HepG2 (cell line): ENCODE data around the gene PSD4. TPM values are rescaled to one million over a fixed set of nuclear protein-coding genes. Genes with fewer than 3 reads are reported as not detected.

Experiments used
- BRCA1 ChIP-seq: sonication (generic); formaldehyde crosslinking; IDR thresholded peaks from 2 replicates; pipeline ENCODE4 v1.4.0; 2020; ENCODE audit warnings: missing genetic modification reagents
- CEBPG ChIP-seq: IDR thresholded peaks from 2 replicates; pipeline ENCODE4 v1.6.1; 2016
- GABPA ChIP-seq, 2 experiments: IDR thresholded peaks; 2 replicates each; pipeline ENCODE4 v1.6.1; 2011 to 2016; ENCODE audit warnings: low read depth in 2 of 2, low read length in 1 of 2, missing biosample characterization in 1 of 2, missing genetic modification characterization in 1 of 2
- HMG20B ChIP-seq: conservative IDR thresholded peaks from 2 replicates; pipeline ENCODE4 v1.6.1; 2016; ENCODE audit warnings: missing genetic modification reagents, missing compliant biosample characterization
- KAT8 ChIP-seq: IDR thresholded peaks from 2 replicates; pipeline ENCODE4 v1.6.1; 2016; ENCODE audit warnings: missing genetic modification reagents, missing compliant biosample characterization
- NR2F2 ChIP-seq: IDR thresholded peaks from 2 replicates; pipeline ENCODE4 v1.6.1; 2012; ENCODE audit warnings: low read depth, inconsistent platforms, borderline replicate concordance
- POGZ ChIP-seq: sonication (generic); formaldehyde crosslinking; IDR thresholded peaks from 2 replicates; pipeline ENCODE4 v1.4.0; 2020; ENCODE audit warnings: mild to moderate bottlenecking, missing genetic modification reagents
- SIN3A ChIP-seq: IDR thresholded peaks from 2 replicates; pipeline ENCODE4 v1.6.1; 2011; ENCODE audit warnings: low read depth, mild to moderate bottlenecking, control low read depth, low read length, borderline replicate concordance
- SMYD3 ChIP-seq: sonication (generic); formaldehyde crosslinking; IDR thresholded peaks from 2 replicates; pipeline ENCODE4 v1.8.1; 2023; ENCODE audit warnings: mild to moderate bottlenecking, missing genetic modification reagents
- TSC22D2 ChIP-seq: sonication (generic); formaldehyde crosslinking; IDR thresholded peaks from 2 replicates; pipeline ENCODE4 v1.5.1; 2020; ENCODE audit warnings: missing genetic modification reagents, mild to moderate bottlenecking, borderline replicate concordance
- ZMYM2 ChIP-seq: sonication (generic); formaldehyde crosslinking; IDR thresholded peaks from 2 replicates; pipeline ENCODE4 v1.8.0; 2022; ENCODE audit warnings: mild to moderate bottlenecking, missing genetic modification reagents
- ZNF263 ChIP-seq: sonication (generic); formaldehyde crosslinking; IDR thresholded peaks from 2 replicates; pipeline ENCODE4 v1.4.0; 2020; ENCODE audit warnings: missing genetic modification reagents
- ZNF318 ChIP-seq: sonication (generic); formaldehyde crosslinking; IDR thresholded peaks from 2 replicates; pipeline ENCODE4 v1.4.0; 2020; ENCODE audit warnings: mild to moderate bottlenecking, missing genetic modification reagents
- ZNF333 ChIP-seq: sonication (generic); formaldehyde crosslinking; IDR thresholded peaks from 2 replicates; pipeline ENCODE4 v1.4.0; 2020; ENCODE audit warnings: mild to moderate bottlenecking, missing genetic modification reagents, borderline replicate concordance
- ZNF354B ChIP-seq: sonication (generic); formaldehyde crosslinking; IDR thresholded peaks from 2 replicates; pipeline ENCODE4 v1.8.0; 2022; ENCODE audit warnings: mild to moderate bottlenecking, missing genetic modification reagents
- ZNF44 ChIP-seq: sonication (generic); formaldehyde crosslinking; IDR thresholded peaks from 2 replicates; pipeline ENCODE4 v1.5.1; 2020; ENCODE audit warnings: mild to moderate bottlenecking, missing genetic modification reagents
- ZNF570 ChIP-seq: sonication (generic); formaldehyde crosslinking; IDR thresholded peaks from 2 replicates; pipeline ENCODE4 v1.4.0; 2020; ENCODE audit warnings: mild to moderate bottlenecking, missing genetic modification reagents, borderline replicate concordance
- ZUFSP ChIP-seq: sonication (generic); formaldehyde crosslinking; IDR thresholded peaks from 2 replicates; pipeline ENCODE4 v1.9.0; 2021; ENCODE audit warnings: missing genetic modification reagents, mild to moderate bottlenecking, borderline replicate concordance
- polyA plus RNA-seq, 8 experiments: library from polyadenylated mRNA; depleted of rRNA in 3 of 8; stranded (reverse) in 7 of 8; unstranded in 1 of 8; fragments of >200 nt; fragmentation: Illumina TruSeq in 4 of 8; extraction: Trizol in 4 of 8; gene quantifications; 2 replicates each; pipeline versions ENCODE4 v1.2.1 to v1.2.3, GENCODE V29; 2011 to 2016; ENCODE audit warnings: low read depth in 4 of 8, missing spikeins in 1 of 8, mixed read lengths in 1 of 8; ENCODE audit not compliant: insufficient read depth in 1 of 8
- total RNA-seq, 5 experiments: library from RNA; depleted of rRNA; stranded (reverse); fragments of >200 nt; fragmentation: Illumina TruSeq; extraction: Trizol; gene quantifications; 2 replicates each; pipeline ENCODE4 v1.2.3, GENCODE V29; 2016; ENCODE audit warnings: low read depth in 1 of 5
- TF ChIP-seq, protein P1 (sequence below): sonication (generic); formaldehyde crosslinking; IDR thresholded peaks from 2 replicates; pipeline ENCODE4 v1.4.0; 2020; ENCODE audit warnings: mild to moderate bottlenecking, low read depth, missing genetic modification reagents

The PSD4 gene
- total and polyA plus RNA-seq, 2 of the 13 experiments (the other 11 are each of a cell fraction or from before 2014, with no cell fraction given) = 5.8 to 9.4 TPM

DNA sequence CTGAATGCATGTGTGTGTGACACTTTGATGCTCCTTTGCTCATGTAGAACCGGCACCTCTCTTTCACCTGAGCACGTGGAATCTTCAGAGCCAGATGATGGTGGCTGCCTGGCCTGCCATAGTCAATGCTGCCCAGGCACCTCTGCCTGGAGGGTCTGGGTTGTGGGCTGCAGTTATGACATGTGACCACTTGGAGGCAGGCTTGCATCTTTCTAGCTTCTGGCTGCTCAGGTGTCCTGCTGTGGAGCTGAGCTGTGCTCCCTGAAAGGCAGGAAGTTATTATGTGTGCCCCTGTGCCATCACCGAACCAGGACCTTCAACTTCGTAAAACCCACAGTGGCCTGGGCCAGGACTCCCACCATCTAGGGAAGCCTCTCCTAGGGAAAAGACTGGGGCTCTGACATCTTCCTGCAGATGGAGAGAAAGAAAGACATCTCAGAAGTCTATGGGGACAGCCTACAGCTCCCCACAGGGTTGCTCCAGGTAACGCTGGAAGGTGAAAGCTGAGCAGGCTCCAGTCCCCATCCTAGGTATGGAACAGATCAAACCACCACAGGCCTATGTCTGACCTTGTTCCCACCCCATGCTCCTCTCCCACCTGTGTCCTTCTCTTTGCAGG lies 30.2 kb downstream of the PSD4 start (continued):
- TF ChIP-seq, protein P1, sequence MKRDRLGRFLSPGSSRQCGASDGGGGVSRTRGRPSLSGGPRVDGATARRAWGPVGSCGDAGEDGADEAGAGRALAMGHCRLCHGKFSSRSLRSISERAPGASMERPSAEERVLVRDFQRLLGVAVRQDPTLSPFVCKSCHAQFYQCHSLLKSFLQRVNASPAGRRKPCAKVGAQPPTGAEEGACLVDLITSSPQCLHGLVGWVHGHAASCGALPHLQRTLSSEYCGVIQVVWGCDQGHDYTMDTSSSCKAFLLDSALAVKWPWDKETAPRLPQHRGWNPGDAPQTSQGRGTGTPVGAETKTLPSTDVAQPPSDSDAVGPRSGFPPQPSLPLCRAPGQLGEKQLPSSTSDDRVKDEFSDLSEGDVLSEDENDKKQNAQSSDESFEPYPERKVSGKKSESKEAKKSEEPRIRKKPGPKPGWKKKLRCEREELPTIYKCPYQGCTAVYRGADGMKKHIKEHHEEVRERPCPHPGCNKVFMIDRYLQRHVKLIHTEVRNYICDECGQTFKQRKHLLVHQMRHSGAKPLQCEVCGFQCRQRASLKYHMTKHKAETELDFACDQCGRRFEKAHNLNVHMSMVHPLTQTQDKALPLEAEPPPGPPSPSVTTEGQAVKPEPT (CRISPR knock-in tag) = no peak
- TF ChIP-seq GABPA (IDR thresholded peaks at IDR 0.05; ENCODE audit: low read depth, low read length) = no peak
- TF ChIP-seq GABPA (CRISPR knock-in tag; IDR thresholded peaks at IDR 0.05; ENCODE audit: low read depth) = no peak
- peak; percentile 68 for TF ChIP-seq KAT8 (CRISPR knock-in tag)
- TF ChIP-seq ZNF318 (CRISPR knock-in tag) = peak; percentile 87; the same call in 1 of the 2 replicates
- no peak for TF ChIP-seq NR2F2
- no peak for TF ChIP-seq SIN3A
- peak; percentile 32; the same call in 1 of the 2 replicates for TF ChIP-seq CEBPG
- no peak for TF ChIP-seq ZNF333 (CRISPR knock-in tag)
- TF ChIP-seq SMYD3 (CRISPR knock-in tag) = no peak
- no peak for TF ChIP-seq BRCA1 (CRISPR knock-in tag)
- TF ChIP-seq ZNF570 (CRISPR knock-in tag) = no peak
- no peak for TF ChIP-seq TSC22D2 (CRISPR knock-in tag)
- TF ChIP-seq ZMYM2 (CRISPR knock-in tag) = no peak
- TF ChIP-seq ZNF263 (CRISPR knock-in tag) = peak; percentile 98
- TF ChIP-seq POGZ = no peak
- no peak for TF ChIP-seq ZNF354B (CRISPR knock-in tag)
- TF ChIP-seq ZNF44 (CRISPR knock-in tag) = no peak; the same call in 1 of the 2 replicates
- no peak for TF ChIP-seq ZUFSP (CRISPR knock-in tag)
- TF ChIP-seq HMG20B (CRISPR knock-in tag) = no peak
